Activated CD4-positive, alpha-beta T cell treated with anti-CD3 and anti-CD28 coated beads for 48 hours (primary cell): ENCODE measurements around the gene EEFSEC.

Experiments
- DNase-seq: peaks from one replicate; pipeline ENCODE4 v3.0.0-alpha.2; 2020

Gene EEFSEC

DNA sequence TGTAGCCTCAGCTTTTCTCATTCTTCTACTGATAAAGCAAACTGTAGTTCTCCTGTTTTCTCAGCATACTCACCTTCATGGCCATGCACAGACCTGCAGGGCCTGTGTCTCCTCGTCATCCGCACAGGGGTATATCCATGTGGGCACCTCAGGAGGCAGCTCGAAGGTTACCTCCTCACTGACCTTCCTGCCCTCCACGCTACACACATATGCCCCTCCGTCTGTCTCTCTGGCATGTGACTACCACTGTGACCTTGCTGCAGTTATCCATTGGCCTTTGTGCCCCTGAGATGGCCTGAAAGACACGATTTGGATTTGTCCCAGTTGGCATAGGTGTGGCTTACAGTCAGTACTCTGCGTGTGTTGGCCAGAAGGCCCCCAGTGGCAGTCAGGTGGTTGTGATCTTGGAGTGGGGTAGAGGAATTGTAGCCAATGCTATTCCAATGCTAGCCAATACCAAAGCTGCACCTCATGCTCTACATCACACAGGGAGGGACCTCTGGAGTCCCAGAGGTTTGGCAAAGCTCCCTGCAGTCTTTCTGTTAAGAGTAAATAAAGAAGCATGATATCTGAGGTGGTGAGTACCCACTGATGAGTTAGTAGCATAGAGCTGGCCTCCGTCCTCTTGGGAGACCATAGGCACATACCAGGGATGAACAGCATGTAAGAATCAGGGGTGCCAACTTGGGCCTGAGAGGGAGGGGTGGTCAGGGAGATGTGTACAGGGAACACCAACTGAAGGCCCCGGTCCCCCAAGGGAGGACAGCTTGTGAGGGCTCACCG is 143.4 kb downstream of the EEFSEC start:
- no peak for DNase-seq

DNA sequence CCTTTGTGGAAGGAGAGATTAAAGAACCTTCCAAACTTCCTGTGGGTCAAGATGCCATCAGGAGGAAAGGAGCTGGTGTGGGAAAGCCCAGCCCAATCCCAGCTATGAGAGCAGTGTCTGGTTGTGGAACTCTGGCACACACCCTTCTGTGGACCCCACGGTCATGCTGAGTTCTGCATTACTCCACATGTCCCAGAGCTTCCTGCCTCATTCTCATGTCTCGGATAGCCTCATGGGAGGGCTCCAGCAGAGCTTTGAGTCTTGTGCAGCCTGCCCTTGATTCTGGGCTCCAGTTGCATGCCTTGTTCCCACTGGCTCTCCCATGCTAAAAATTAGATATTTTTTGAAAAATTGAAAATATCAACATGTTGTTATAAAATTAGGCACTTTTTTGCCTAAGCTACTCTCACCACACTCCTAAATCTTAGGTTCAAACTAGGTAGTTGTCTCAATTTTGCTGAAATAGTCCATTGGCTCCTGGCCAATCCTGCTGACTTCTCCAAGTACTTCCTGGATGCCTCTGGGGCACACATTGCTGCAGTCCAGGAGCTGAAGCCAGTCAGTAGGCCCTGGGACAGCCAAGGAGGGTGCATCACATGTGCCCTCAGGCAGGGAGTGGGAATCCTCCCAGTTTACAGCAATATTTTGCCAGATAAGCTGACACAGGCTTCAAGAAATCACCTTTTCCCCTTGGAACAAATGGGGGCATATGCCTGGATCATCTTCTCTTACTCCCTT is 144.3 kb downstream of the EEFSEC start:
- no peak for DNase-seq

DNA sequence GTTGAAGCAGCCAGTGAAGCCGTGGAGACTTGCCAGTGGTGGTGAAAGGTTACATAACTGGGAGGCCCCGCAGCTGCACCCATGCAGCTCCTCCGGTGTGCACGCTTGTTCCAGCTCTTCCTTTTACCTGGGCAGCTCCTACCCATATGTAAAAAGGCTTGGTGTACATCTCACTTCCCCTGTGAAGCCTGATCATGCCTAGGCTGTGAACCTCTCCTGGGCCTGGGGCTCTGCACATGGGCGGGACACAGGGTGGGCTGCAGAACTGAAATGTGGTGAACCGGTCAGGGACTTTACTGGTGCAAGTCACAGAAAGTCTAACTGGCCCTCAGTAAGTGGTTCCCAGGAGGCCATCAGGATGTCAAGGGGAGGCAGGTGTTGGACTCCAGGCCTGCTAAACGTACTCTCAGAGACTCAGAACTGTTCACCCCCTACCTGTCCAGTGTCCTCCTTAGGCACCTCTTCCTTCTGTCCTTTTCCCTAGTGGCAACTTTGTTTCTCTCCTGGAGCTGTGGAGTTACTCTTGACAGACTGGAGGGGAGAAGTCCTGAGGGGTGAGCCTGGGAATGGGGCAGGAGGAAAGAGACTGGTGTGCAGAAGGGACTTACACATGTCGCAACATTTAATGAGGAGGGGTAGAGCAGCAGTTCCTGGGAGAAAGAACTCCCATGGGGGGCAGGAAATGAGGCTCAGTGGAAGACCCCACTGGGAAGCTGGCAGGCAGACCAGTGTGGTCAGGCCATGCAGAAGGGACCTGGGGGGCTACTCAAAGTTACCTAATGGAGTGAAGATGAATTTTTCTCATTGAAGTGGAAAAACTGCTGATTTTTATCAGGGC is 148.1 kb downstream of the EEFSEC start:
- DNase-seq = no peak

- no peak for DNase-seq
Observed at GRCh38 chr3:128306481-128306880, 153.2 kb downstream of the EEFSEC start.

DNA sequence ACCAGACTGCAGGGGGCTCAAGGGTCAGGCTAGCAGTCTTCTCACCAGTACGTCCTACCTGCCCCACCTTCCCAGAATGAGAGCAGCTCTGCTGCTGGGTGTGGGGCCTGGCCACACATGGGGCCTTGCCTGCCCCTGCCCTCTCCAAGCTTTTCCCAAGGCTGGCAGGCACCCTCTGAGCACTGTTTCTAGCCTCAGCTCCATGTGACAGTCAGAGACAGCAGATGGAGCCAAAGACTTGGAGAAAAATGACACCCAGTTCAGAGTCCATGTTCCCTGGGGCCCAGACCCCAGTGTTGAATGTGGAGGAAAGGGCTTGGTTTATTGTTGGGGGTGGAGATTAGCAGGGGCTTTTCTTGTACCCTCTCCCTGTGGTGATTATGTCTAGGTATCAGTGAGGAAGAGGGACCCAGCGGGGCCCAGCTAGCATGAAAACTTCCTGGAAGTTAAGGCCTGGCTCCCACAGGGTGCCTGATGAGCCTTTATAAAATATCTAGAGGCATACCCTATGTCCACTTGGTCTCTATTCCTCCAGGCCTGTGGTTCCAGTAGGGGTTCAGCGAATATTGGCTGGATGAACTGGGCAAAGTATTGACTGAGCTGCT is 153.8 kb downstream of the EEFSEC start:
- no peak for DNase-seq

- no peak for DNase-seq
Observed at GRCh38 chr3:128307781-128308469, 154.6 kb downstream of the EEFSEC start.

DNA sequence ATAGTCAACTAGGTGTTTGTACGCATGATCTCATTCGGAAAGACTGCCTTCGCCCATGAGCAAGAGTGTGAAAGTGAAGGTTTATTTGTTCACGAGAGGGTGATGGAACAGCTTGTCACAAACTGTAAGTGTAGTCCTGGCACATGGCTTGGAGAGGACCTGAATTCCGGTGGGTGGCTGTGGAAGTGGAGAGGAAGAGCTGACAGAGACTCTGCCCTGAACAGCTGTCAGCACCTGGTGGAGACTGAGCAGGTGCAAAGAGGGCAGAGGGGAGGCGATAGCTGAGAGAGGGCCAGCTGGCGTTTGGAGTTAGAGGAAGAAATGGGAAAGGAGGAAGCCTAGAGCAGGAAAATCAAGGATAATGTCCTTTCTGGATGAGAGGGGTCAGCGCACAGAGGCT is 155.7 kb downstream of the EEFSEC start:
- no peak for DNase-seq

GRCh38 chr3:128310286-128311058 is 157.2 kb downstream of the EEFSEC start:
- no peak for DNase-seq

DNA sequence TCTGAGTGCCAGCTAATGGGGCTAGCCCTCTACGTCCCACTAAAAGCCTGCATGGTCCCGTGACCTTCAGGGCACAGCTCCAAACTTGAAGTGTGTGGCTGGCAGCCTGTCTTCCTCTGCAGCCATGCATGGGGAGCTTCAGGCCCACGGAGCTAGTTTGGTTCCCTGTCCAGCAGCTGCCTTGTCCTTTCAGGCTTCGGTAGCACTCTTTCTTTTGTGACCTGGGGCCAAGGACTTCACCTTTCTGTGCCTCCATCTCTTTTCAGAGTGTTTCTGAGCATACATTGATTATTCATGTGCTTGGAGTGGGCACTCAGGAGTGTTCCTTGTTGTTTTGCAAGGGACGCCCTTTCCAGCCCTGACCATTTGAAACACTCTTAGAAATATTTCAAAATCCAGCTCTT is 158.2 kb downstream of the EEFSEC start:
- DNase-seq = no peak

DNA sequence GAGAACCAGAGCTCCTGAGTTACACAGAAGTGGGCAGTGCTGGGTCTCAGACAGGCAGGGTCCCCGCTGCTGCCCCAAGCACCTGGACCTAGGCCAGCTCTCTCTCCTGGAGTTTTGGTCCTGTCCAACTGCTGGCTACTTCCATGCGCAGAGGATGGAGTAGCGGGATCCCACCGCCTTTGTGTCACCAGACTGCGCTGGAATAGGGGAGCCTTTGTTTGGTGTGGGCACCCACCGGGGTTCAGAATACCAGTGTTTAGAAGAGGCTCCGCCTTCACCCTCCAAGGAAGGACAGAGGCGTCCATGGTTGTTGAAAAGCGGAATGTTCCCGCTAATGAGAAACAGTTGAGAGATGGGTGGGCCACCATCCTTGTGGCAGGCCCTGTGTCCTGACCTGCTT is 159.0 kb downstream of the EEFSEC start:
- no peak for DNase-seq

- no peak for DNase-seq
Observed at GRCh38 chr3:128313071-128313725, 159.9 kb downstream of the EEFSEC start.

DNA sequence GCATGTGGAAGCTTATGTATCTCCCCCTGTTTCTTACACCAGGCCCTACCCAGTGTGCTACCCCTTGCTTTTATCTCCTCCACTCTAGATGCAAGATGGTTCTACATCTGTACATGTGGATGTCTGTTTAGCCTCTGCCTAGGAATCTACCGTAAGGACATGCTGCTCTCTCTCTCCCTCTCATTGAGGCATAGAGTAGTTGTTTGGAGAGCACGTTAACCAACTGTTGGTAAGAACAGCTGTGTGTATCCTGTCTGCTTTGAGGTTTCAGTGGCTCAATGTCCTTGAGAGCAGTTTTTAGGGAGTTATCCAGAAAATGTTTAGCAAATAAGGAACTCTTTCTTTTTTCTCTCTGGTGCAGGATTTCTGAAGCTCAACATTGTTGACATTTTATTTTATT is 160.7 kb downstream of the EEFSEC start:
- no peak for DNase-seq

GRCh38 chr3:128315313-128315712 is 162.0 kb downstream of the EEFSEC start:
- no peak for DNase-seq

DNA sequence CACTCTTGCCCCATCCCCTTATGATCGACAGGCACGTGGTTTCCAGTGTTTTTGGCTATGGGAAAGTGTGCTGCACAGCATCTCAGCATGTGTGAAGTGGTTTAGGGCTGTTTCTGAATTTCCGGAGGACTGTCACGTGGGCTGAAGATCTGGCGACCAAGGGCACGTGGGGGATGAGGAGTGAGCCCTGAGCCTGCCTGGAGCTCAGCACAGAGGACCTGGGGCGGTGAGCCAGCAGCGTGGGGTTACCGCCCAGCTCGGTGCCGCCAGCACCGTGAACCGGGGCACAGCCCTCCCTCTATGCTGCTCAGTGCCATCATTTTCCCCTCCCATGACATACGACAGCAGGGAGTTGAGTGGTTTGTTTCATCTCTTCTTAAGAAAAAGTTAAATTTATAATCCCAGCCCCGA is 163.2 kb downstream of the EEFSEC start:
- DNase-seq = peak; percentile 59

DNA sequence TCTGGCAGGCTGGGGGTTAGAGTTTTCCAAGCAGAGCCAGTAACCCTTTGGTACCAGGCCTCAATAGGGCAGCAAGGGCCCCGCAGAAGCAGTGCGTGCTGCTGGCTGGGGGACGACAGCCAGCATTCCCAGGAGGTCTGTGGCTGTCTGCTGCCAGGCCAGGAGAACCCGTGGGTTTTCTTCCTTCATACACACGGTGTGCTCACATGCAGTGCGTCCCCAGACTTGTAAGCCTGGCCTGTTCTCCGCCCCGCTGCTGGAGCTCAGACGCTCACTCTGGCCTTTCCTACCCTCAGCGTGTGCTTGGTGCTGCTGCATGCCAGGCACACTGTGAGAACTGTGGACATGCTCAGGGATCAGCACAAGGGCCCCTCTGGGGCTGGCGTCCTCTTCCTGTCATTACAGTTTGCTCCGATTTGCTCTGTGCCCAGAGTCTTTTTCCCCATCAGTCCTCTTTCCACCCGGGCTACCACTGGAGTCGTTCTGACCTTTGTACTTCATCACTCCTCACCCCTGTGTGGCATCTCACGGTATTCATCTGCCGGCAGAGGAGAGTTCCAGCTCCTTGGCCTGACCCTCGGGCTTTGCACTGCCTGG is 163.9 kb downstream of the EEFSEC start:
- DNase-seq = no peak

GRCh38 chr3:128317698-128318231 is 164.5 kb downstream of the EEFSEC start:
- DNase-seq = no peak

DNA sequence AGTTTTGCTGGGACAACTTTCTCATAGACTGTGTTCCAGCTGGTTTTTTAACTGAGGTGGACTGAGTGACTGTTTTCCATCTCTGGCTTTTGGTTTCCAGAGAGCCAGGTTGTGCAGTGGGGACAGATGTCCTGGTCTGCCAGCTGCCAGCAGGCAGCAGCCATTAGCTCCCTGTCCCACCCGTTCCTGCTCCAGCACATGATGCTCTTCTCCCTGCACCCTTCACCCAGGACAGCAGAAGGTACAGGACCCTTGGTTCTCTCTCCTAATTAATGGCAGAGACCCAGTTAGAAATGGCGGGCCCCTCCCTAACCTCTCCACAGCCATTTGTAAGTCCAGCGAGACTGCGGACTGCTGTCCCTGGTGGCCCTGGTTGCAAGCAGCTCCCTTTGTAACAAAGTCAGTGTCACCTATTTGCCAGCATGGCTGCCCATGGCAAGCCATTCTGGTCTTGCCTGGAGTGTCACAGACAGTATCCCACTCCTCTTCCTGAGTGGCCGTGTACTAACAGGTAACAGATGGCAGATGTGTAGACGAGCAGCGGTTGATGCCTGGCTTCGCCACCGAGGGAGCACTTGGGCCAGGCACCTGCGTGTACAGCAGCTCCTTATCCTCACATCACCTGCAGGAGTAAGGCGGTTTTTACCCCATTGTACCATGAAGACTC is 165.1 kb downstream of the EEFSEC start:
- no peak for DNase-seq

DNA sequence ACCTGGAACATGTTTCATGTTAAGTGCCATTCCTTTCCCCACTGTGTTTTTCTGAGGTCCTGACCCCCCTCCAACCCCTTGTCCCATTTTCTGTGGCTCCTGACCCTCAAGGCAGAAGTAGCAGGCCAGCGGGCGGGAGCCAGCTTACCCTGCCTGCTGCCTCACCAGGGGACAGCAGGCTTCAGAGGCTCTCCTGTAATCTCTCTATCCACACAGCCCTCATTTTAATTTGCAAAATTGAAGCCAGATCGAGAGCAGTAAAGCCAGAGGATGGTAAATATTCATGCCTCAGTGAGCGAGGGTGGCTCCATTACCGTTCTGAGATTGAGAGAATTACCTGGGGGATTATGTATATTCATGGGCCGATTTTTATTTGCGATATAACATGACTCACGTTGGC is 165.8 kb downstream of the EEFSEC start:
- DNase-seq = no peak

GRCh38 chr3:128319741-128320141 is 166.5 kb downstream of the EEFSEC start:
- no peak for DNase-seq
